GM10266 (cell line): ENCODE results near the gene PTBP3.
"Not testable (repeated sequence)": the region's sequence is repeated elsewhere in the genome, so short reads cannot be mapped to it uniquely, and the experiment has no call there.

Experiments
- DNase-seq: peaks from one replicate; pipeline ENCODE4 v3.0.0; 2012; ENCODE audit errors: extremely low spot score
- CTCF ChIP-seq: IDR thresholded peaks from 2 replicates; pipeline ENCODE4 v1.5.1; 2012; ENCODE audit warnings: mild to moderate bottlenecking, low read depth; ENCODE audit not compliant: control insufficient read depth, insufficient read depth; ENCODE audit errors: missing control alignments

PTBP3 gene

GRCh38 chr9:112367465-112367864, 34.0 kb upstream of the PTBP3 start:
- TF ChIP-seq CTCF, result no peak
- DNase-seq, result no peak

- no peak for TF ChIP-seq CTCF
- no peak for DNase-seq
Observed at GRCh38 chr9:112366591-112366990, 33.2 kb upstream of the PTBP3 start.

GRCh38 chr9:112365257-112365656, 31.8 kb upstream of the PTBP3 start:
- not testable (repeated sequence) for DNase-seq

GRCh38 chr9:112364761-112365160, 31.3 kb upstream of the PTBP3 start:
- no peak for TF ChIP-seq CTCF
- no peak for DNase-seq

GRCh38 chr9:112361601-112362000, 28.2 kb upstream of the PTBP3 start:
- DNase-seq, result no peak
- peak; percentile 43 for TF ChIP-seq CTCF

- DNase-seq, result no peak
- TF ChIP-seq CTCF, result no peak
Observed at GRCh38 chr9:112360047-112360804, 26.8 kb upstream of the PTBP3 start.

GRCh38 chr9:112355427-112355897, 22.0 kb upstream of the PTBP3 start:
- no peak for TF ChIP-seq CTCF
- peak; percentile 29 for DNase-seq
